Measurements from ENCODE around the gene SBF2. TPM values are rescaled to one million over a fixed set of nuclear protein-coding genes. Genes with fewer than 3 reads are reported as not detected.

The SBF2 gene
- total and polyA plus RNA-seq, 2 of the 13 experiments (the other 11 are each of a cell fraction or from before 2014, with no cell fraction given), result 24.0 to 45.8 TPM

DNA sequence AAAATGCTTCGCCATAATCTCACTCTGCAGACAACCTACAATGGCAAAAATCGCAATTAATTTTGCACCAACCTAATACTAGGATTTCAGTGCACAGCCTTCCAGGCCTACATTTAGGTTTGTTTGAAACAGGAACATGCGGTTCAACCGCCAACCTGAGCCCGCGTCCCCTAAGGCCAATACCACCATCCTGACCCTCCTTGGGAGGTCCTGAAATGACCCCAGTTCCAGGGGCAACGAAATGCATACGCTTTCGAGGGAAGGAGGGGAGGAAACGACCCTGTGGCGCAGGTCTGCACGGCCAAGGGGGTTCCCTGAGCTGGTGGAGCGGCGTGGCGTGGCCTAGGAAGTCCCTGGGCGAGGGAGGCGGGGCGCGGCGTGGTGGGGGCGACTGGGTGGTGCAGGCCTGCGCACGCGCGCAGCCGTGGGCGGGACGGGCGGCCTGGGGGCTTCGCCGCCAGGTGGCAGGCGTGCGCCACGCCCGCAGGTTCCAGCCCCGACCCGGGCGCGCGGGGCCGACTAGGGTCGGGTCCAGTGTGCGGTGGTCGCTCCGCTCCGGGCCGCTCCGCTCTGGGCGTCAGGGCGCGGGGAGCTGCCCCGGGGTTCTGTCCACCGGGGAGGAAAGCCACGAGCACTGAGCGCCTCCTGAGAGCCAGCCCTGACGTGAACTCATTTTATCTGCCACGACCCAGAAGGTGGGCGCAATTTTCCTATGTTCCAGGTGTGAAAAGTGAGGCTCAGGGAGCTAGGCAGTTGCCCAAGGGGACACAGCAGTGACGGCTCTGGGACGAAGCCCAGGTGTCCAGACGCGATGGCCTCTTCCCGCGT lies 536.0 kb downstream of the SBF2 start (continued):
- TF ChIP-seq, protein P1, sequence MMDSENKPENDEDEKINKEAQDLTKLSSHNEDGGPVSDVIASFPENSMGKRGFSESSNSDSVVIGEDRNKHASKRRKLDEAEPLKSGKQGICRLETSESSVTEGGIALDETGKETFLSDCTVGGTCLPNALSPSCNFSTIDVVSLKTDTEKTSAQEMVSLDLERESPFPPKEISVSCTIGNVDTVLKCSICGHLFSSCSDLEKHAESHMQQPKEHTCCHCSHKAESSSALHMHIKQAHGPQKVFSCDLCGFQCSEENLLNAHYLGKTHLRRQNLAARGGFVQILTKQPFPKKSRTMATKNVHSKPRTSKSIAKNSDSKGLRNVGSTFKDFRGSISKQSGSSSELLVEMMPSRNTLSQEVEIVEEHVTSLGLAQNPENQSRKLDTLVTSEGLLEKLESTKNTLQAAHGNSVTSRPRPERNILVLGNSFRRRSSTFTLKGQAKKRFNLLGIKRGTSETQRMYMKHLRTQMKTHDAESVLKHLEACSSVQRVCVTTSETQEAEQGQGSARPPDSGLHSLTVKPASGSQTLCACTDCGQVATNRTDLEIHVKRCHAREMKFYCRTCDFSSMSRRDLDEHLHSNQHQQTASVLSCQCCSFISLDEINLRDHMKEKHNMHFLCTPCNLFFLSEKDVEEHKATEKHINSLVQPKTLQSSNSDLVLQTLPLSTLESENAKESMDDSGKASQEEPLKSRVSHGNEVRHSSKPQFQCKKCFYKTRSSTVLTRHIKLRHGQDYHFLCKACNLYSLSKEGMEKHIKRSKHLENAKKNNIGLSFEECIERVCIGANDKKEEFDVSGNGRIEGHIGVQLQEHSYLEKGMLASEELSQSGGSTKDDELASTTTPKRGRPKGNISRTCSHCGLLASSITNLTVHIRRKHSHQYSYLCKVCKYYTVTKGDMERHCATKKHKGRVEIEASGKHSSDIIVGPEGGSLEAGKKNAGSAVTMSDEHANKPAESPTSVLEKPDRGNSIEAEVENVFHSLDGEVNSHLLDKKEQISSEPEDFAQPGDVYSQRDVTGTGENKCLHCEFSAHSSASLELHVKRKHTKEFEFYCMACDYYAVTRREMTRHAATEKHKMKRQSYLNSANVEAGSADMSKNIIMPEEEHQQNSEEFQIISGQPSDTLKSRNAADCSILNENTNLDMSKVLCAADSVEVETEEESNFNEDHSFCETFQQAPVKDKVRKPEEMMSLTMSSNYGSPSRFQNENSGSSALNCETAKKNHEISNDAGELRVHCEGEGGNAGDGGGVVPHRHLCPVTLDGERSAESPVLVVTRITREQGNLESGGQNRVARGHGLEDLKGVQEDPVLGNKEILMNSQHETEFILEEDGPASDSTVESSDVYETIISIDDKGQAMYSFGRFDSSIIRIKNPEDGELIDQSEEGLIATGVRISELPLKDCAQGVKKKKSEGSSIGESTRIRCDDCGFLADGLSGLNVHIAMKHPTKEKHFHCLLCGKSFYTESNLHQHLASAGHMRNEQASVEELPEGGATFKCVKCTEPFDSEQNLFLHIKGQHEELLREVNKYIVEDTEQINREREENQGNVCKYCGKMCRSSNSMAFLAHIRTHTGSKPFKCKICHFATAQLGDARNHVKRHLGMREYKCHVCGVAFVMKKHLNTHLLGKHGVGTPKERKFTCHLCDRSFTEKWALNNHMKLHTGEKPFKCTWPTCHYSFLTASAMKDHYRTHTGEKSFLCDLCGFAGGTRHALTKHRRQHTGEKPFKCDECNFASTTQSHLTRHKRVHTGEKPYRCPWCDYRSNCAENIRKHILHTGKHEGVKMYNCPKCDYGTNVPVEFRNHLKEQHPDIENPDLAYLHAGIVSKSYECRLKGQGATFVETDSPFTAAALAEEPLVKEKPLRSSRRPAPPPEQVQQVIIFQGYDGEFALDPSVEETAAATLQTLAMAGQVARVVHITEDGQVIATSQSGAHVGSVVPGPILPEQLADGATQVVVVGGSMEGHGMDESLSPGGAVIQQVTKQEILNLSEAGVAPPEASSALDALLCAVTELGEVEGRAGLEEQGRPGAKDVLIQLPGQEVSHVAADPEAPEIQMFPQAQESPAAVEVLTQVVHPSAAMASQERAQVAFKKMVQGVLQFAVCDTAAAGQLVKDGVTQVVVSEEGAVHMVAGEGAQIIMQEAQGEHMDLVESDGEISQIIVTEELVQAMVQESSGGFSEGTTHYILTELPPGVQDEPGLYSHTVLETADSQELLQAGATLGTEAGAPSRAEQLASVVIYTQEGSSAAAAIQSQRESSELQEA (CRISPR knock-in tag; IDR thresholded peaks at IDR 0.05; ENCODE audit: not compliant biosample characterization), result peak; percentile 48
- TF ChIP-seq, protein P2, sequence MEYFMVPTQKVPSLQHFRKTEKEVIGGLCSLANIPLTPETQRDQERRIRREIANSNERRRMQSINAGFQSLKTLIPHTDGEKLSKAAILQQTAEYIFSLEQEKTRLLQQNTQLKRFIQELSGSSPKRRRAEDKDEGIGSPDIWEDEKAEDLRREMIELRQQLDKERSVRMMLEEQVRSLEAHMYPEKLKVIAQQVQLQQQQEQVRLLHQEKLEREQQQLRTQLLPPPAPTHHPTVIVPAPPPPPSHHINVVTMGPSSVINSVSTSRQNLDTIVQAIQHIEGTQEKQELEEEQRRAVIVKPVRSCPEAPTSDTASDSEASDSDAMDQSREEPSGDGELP (IDR thresholded peaks at IDR 0.05; ENCODE audit: borderline replicate concordance, low read depth), result 0 out of 2 replicates have a peak, but pooled peaks have one; percentile 2
- no peak for TF ChIP-seq SRY (CRISPR knock-in tag; IDR thresholded peaks at IDR 0.05)
- TF ChIP-seq PAF1 (CRISPR knock-in tag; IDR thresholded peaks at IDR 0.05), result no peak
- peak; percentile 85 for TF ChIP-seq STAG1 (CRISPR knock-in tag; IDR thresholded peaks at IDR 0.05)
- TF ChIP-seq MYC (CRISPR knock-in tag; IDR thresholded peaks at IDR 0.05; ENCODE audit: borderline replicate concordance), result peak; percentile 90
- TF ChIP-seq IRX3 (CRISPR knock-in tag; IDR thresholded peaks at IDR 0.05; ENCODE audit: borderline replicate concordance, low read depth), result 0 out of 2 replicates have a peak, but pooled peaks have one; percentile 10
- TF ChIP-seq, protein P3, sequence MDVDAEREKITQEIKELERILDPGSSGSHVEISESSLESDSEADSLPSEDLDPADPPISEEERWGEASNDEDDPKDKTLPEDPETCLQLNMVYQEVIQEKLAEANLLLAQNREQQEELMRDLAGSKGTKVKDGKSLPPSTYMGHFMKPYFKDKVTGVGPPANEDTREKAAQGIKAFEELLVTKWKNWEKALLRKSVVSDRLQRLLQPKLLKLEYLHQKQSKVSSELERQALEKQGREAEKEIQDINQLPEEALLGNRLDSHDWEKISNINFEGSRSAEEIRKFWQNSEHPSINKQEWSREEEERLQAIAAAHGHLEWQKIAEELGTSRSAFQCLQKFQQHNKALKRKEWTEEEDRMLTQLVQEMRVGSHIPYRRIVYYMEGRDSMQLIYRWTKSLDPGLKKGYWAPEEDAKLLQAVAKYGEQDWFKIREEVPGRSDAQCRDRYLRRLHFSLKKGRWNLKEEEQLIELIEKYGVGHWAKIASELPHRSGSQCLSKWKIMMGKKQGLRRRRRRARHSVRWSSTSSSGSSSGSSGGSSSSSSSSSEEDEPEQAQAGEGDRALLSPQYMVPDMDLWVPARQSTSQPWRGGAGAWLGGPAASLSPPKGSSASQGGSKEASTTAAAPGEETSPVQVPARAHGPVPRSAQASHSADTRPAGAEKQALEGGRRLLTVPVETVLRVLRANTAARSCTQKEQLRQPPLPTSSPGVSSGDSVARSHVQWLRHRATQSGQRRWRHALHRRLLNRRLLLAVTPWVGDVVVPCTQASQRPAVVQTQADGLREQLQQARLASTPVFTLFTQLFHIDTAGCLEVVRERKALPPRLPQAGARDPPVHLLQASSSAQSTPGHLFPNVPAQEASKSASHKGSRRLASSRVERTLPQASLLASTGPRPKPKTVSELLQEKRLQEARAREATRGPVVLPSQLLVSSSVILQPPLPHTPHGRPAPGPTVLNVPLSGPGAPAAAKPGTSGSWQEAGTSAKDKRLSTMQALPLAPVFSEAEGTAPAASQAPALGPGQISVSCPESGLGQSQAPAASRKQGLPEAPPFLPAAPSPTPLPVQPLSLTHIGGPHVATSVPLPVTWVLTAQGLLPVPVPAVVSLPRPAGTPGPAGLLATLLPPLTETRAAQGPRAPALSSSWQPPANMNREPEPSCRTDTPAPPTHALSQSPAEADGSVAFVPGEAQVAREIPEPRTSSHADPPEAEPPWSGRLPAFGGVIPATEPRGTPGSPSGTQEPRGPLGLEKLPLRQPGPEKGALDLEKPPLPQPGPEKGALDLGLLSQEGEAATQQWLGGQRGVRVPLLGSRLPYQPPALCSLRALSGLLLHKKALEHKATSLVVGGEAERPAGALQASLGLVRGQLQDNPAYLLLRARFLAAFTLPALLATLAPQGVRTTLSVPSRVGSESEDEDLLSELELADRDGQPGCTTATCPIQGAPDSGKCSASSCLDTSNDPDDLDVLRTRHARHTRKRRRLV (CRISPR knock-in tag; IDR thresholded peaks at IDR 0.05), result no peak
- peak; percentile 86 for TF ChIP-seq ZNF629 (CRISPR knock-in tag; conservative IDR thresholded peaks at IDR 0.05)
- TF ChIP-seq, protein P4, sequence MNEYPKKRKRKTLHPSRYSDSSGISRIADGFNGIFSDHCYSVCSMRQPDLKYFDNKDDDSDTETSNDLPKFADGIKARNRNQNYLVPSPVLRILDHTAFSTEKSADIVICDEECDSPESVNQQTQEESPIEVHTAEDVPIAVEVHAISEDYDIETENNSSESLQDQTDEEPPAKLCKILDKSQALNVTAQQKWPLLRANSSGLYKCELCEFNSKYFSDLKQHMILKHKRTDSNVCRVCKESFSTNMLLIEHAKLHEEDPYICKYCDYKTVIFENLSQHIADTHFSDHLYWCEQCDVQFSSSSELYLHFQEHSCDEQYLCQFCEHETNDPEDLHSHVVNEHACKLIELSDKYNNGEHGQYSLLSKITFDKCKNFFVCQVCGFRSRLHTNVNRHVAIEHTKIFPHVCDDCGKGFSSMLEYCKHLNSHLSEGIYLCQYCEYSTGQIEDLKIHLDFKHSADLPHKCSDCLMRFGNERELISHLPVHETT (CRISPR knock-in tag; conservative IDR thresholded peaks at IDR 0.05), result 0 out of 2 replicates have a peak, but pooled peaks have one; percentile 7
- no peak for TF ChIP-seq MIER2 (CRISPR knock-in tag; IDR thresholded peaks at IDR 0.05)
